Endothelial cell of umbilical vein (primary cell): ENCODE results near the gene RIN2. TPM values are rescaled to one million over a fixed set of nuclear protein-coding genes. Genes with fewer than 3 reads are reported as not detected.

ENCODE experiments used
- BruUV-seq: library from RNA; stranded (reverse); fragments of 400-500 nt; replicated peaks from 2 replicates; lab custom pipeline; 2021; lab: Mats Ljungman, UMichigan
- CTCF ChIA-PET: fragments of 300-600, 350-600 bp; sonication (Branson Sonifier 250); formaldehyde crosslinking; loops from one replicate; lab custom pipeline; 2021; ENCODE audit warnings: antibody characterized with exemption, inconsistent platforms; lab: Charles Lee
- POLR2A ChIA-PET: fragments of 300-600, 350-600 bp; sonication (Branson Sonifier 250); formaldehyde crosslinking; loops from one replicate; lab custom pipeline; 2021; ENCODE audit warnings: antibody characterized with exemption, inconsistent platforms; lab: Charles Lee
- DNase-seq: peaks from one replicate; pipeline ENCODE4 v3.0.0-alpha.2; 2011; ENCODE audit warnings: low read depth, low spot score
- FAIRE-seq: peaks from 2 replicates; lab custom pipeline; 2011; peaks lifted over from hg19 to GRCh38; lab: Jason Lieb, UNC
- H2AFZ ChIP-seq: 2 replicates; pipeline ENCODE4 v1.6.0; 2012; ENCODE audit warnings: low read depth, low read length, control low read depth, inconsistent platforms
- H3K27ac ChIP-seq: 2 replicates; pipeline ENCODE4 v1.5.1; 2011; ENCODE audit warnings: low read depth, mild to moderate bottlenecking, control low read depth, low read length, moderate library complexity; ENCODE audit not compliant: insufficient read depth
- H3K27me3 ChIP-seq, 2 experiments: 2 replicates each; pipeline versions ENCODE4 v1.6.0 to v1.6.1; 2011; ENCODE audit warnings: low read length in 2 of 2, mixed read lengths in 1 of 2; ENCODE audit not compliant: control insufficient read depth in 2 of 2, insufficient read depth in 2 of 2
- H3K36me3 ChIP-seq, 2 experiments: 2 replicates in 1 of 2; 3 replicates in 1 of 2; pipeline ENCODE4 v1.5.1; 2011; ENCODE audit warnings: low read length in 2 of 2, mild to moderate bottlenecking in 1 of 2, moderate library complexity in 1 of 2; ENCODE audit not compliant: control insufficient read depth in 2 of 2, insufficient read depth in 2 of 2; ENCODE audit errors: extremely low read depth in 1 of 2
- H3K4me1 ChIP-seq: 3 replicates; pipeline ENCODE4 v1.5.1; 2011; ENCODE audit warnings: mild to moderate bottlenecking, low read length; ENCODE audit not compliant: control insufficient read depth, insufficient read depth; ENCODE audit errors: extremely low read depth
- H3K4me2 ChIP-seq: 2 replicates; pipeline ENCODE4 v1.6.1; 2011; ENCODE audit warnings: low read length, control low read depth, mixed read lengths; ENCODE audit not compliant: insufficient read depth
- H3K4me3 ChIP-seq, 3 experiments: fragments of 200-600 bp in 1 of 3; sonication (generic), shearing (Covaris generic) in 1 of 3; replicated peaks in 1 of 3; 2 replicates each; pipeline ENCODE4 v1.5.1; 2011 to 2016; ENCODE audit warnings: control low read depth in 3 of 3, low read length in 3 of 3, mild to moderate bottlenecking in 2 of 3, inconsistent platforms in 1 of 3, low read depth in 1 of 3, moderate library complexity in 1 of 3; ENCODE audit not compliant: insufficient read depth in 1 of 3
- H3K79me2 ChIP-seq: 2 replicates; pipeline ENCODE4 v1.6.0; 2012; ENCODE audit warnings: low read length, inconsistent platforms; ENCODE audit not compliant: control insufficient read depth, insufficient read depth
- H3K9ac ChIP-seq: replicated peaks from 2 replicates; pipeline ENCODE3; 2011; ENCODE audit warnings: low read length, control low read depth; ENCODE audit not compliant: insufficient read depth; ENCODE audit errors: extremely low read depth
- H3K9me1 ChIP-seq: replicated peaks from 3 replicates; pipeline ENCODE4 v1.6.0; 2011; ENCODE audit warnings: mild to moderate bottlenecking, low read length; ENCODE audit not compliant: control insufficient read depth, insufficient read depth; ENCODE audit errors: extremely low read depth
- H3K9me3 ChIP-seq: replicated peaks from 2 replicates; pipeline ENCODE4 v1.5.1; 2012; ENCODE audit warnings: low read length, inconsistent platforms; ENCODE audit not compliant: control insufficient read depth, insufficient read depth
- H4K20me1 ChIP-seq: replicated peaks from 2 replicates; pipeline ENCODE3; 2011; ENCODE audit warnings: mild to moderate bottlenecking, low read length; ENCODE audit not compliant: control insufficient read depth, insufficient read depth; ENCODE audit errors: extremely low read depth
- EZH2 ChIP-seq: IDR thresholded peaks from 2 replicates; pipeline ENCODE4 v1.6.1; 2012; ENCODE audit warnings: borderline replicate concordance, low read depth, mild to moderate bottlenecking, moderate library complexity, low read length, inconsistent platforms; ENCODE audit not compliant: severe bottlenecking
- FOS ChIP-seq: IDR thresholded peaks from 2 replicates; pipeline ENCODE4 v1.6.1; 2011; ENCODE audit warnings: mild to moderate bottlenecking, low read length, moderate library complexity, borderline replicate concordance; ENCODE audit not compliant: insufficient read depth
- GATA2 ChIP-seq: IDR thresholded peaks from 2 replicates; pipeline ENCODE4 v1.7.0; 2011; ENCODE audit warnings: low read depth, mild to moderate bottlenecking, moderate library complexity, mixed read lengths, low read length; ENCODE audit not compliant: insufficient read length, insufficient read depth
- JUN ChIP-seq: IDR thresholded peaks from 2 replicates; pipeline ENCODE4 v1.6.1; 2011; ENCODE audit warnings: borderline replicate concordance, low read depth; ENCODE audit not compliant: insufficient read length, insufficient read depth
- MYC ChIP-seq: IDR thresholded peaks from one replicate; pipeline ENCODE4 v1.6.1; 2011; ENCODE audit warnings: mild to moderate bottlenecking, low read depth, low read length
- POLR2A ChIP-seq: IDR thresholded peaks from 2 replicates; pipeline ENCODE4 v1.6.1; 2012; ENCODE audit warnings: low read depth, mild to moderate bottlenecking, control low read depth, low read length
- POLR2AphosphoS5 ChIP-seq: IDR thresholded peaks from 2 replicates; pipeline ENCODE4 v1.6.1; 2012; ENCODE audit warnings: low read depth, mild to moderate bottlenecking, control low read depth, low read length, moderate library complexity; ENCODE audit not compliant: insufficient read depth
- dilution Hi-C: fragments of 300-500 bp; cut with MboI; formaldehyde crosslinking; loops from one replicate; pipeline ENCODE4 v1.15.0; 2019; ENCODE audit warnings: low sequenced_read_pairs; ENCODE audit not compliant: extremely low pct_ligation_motif_present
- intact Hi-C: fragments of 100-400 bp; cut with micrococcal nuclease; formaldehyde crosslinking; loops from one replicate; pipeline ENCODE4 v1.10.0; 2022
- polyA plus RNA-seq, 4 experiments: library from polyadenylated mRNA; depleted of rRNA in 3 of 4; stranded (reverse) in 3 of 4; unstranded in 1 of 4; fragments of >200 nt; gene quantifications; 2 replicates each; pipeline versions ENCODE4 v1.2.1 to v1.2.3, GENCODE V29; 2011 to 2012; ENCODE audit warnings: missing spikeins in 1 of 4
- total RNA-seq: library from RNA; stranded (reverse); gene quantifications from 2 replicates; pipeline ENCODE4 v1.2.3, GENCODE V29; 2021
- TF ChIP-seq, protein P1 (sequence below): IDR thresholded peaks from 2 replicates; pipeline ENCODE4 v1.6.1; 2011; ENCODE audit not compliant: insufficient read depth, insufficient read length
- TF ChIP-seq, protein P2 (sequence below), 2 donors: IDR thresholded peaks; 1 replicate in 1 of 2; 2 replicates in 1 of 2; pipeline ENCODE4 v1.5.1; 2011; ENCODE audit warnings: low read length in 2 of 2, mild to moderate bottlenecking in 2 of 2, moderate library complexity in 2 of 2, control low read depth in 1 of 2, inconsistent platforms in 1 of 2, low read depth in 1 of 2; ENCODE audit not compliant: insufficient read depth in 1 of 2; ENCODE audit errors: extremely low read depth in 1 of 2

Gene RIN2
- total and polyA plus RNA-seq, 2 donors (not counting 3 experiments of a cell fraction or from before 2014, with no cell fraction given), result 22.6 to 119 TPM

DNA sequence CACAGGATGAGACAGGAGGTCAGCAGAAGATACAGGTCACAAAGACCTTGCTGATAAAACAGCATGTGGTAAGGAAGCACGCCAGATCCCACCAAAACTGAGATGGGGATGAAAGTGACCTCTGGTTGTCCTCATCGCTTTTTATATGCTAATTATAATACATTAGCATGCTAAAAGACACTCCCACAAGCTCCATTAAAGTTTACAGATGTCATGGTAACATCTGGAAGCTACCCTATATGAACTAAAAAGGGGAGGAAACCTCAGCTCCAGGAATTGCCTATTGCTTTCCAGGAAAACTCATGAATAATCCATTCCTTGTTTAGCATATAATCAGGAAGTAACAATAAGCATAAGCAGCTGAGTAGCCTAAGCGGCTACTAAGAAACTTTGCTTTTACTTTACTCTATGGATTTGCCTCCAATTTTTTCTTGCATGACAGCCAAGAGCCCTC, 8.4 kb upstream of the RIN2 start:
- Histone ChIP-seq H3K4me2 (no peak overlapping the region), H2AFZ (no peak overlapping the region), H3K79me2 (no peaks in the 10 kb centered on the region), H3K4me1 (no peaks in the 10 kb centered on the region), H3K9me1 (no peaks in the 10 kb centered on the region), H3K9ac (no peak overlapping the region), H3K4me3 (no peak overlapping the region), H4K20me1 (no peaks in the 10 kb centered on the region), H3K27ac (no peak overlapping the region), H3K9me3 (no peaks in the 10 kb centered on the region), H3K27me3 (peaks cover 16 to 26% of the 10 kb centered on the region in 2 experiments), H3K36me3 (no peaks in the 10 kb centered on the region)
- dilution Hi-C loops, result no loop called here
- BruUV-seq, result no TSS peak
- DNase-seq (no peak), FAIRE-seq (no peak)
- POLR2A ChIA-PET, result interaction anchor here (0.8 kb wide), 1 partner anchor 30 kb away, joined by 6 read pairs; no protein-coding TSS in a partner anchor
- TF ChIP-seq FOS, result no peak
- TF ChIP-seq MYC, result no peak
- TF ChIP-seq, protein P1, sequence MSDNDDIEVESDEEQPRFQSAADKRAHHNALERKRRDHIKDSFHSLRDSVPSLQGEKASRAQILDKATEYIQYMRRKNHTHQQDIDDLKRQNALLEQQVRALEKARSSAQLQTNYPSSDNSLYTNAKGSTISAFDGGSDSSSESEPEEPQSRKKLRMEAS, result no peak
- TF ChIP-seq GATA2, result no peak
- no peak for TF ChIP-seq POLR2AphosphoS5
- CTCF ChIA-PET, result interaction anchor here (0.6 kb wide), 1 partner anchor 127 kb away, joined by 3 read pairs; no protein-coding TSS in a partner anchor
- intact Hi-C loops, result no loop called here

DNA sequence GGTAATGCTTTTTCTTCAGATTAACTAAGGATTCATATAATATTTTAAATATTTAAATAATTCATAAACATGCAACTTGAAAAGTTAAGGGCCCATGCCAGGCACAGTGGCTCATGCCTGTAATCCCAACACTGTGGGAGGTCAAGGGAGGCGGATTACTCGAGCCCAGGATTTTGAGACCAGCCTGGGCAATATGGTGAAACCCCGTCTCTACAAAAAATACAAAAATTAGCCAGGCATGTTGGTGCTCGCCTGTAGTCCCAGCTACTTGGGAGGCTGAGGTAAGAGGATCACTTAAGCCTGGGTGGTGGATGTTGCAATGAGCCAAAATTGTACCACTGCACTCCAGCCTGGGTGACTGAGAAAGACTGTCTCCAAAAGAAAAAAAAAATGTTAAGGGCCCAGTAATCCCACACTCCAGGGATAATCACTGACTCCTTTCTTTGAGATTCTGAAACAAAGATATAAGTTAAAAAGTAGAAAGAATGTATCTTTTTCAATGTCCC, 7.9 kb upstream of the RIN2 start:
- intact Hi-C loops (no loop called here), dilution Hi-C loops (no loop called here)
- H3K4me2 ChIP-seq, result no peak overlapping the region
- BruUV-seq, result no TSS peak
- no peaks in the 10 kb centered on the region for H3K4me1 ChIP-seq
- no peak overlapping the region for H3K4me3 ChIP-seq
- no peaks in the 10 kb centered on the region for H3K9me3 ChIP-seq
- no peaks in the 10 kb centered on the region for H3K9me1 ChIP-seq
- H4K20me1 ChIP-seq, result no peaks in the 10 kb centered on the region
- H3K27ac ChIP-seq, result no peak overlapping the region
- no peaks in the 10 kb centered on the region for H3K79me2 ChIP-seq
- H2AFZ ChIP-seq, result no peak overlapping the region
- no peaks in the 10 kb centered on the region for H3K36me3 ChIP-seq
- DNase-seq (no peak), FAIRE-seq (no peak)
- peaks cover 16 to 24% of the 10 kb centered on the region in 2 experiments for H3K27me3 ChIP-seq
- no peak overlapping the region for H3K9ac ChIP-seq
- TF ChIP-seq, protein P1, result no peak
- TF ChIP-seq POLR2AphosphoS5 (no peak), JUN (no peak), EZH2 (no peak), MYC (no peak), GATA2 (no peak), POLR2A (no peak), FOS (no peak)
- TF ChIP-seq, protein P2, sequence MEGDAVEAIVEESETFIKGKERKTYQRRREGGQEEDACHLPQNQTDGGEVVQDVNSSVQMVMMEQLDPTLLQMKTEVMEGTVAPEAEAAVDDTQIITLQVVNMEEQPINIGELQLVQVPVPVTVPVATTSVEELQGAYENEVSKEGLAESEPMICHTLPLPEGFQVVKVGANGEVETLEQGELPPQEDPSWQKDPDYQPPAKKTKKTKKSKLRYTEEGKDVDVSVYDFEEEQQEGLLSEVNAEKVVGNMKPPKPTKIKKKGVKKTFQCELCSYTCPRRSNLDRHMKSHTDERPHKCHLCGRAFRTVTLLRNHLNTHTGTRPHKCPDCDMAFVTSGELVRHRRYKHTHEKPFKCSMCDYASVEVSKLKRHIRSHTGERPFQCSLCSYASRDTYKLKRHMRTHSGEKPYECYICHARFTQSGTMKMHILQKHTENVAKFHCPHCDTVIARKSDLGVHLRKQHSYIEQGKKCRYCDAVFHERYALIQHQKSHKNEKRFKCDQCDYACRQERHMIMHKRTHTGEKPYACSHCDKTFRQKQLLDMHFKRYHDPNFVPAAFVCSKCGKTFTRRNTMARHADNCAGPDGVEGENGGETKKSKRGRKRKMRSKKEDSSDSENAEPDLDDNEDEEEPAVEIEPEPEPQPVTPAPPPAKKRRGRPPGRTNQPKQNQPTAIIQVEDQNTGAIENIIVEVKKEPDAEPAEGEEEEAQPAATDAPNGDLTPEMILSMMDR (IDR thresholded peaks at IDR 0.05; ENCODE audit: extremely low read depth in 1 of 2, insufficient read depth in 1 of 2, low read depth in 1 of 2, low read length in 2 of 2), result no peak
- ChIA-PET CTCF (interaction anchor here (1.6 kb wide), 1 partner anchor 9 kb away, joined by 5 read pairs; no protein-coding TSS in a partner anchor), POLR2A (no interaction called here)
